ENCODE measurements around the gene MAPK8. TPM values are rescaled to one million over a fixed set of nuclear protein-coding genes. Genes with fewer than 3 reads are reported as not detected.

MAPK8 gene
- polyA plus RNA-seq, 1 experiment = 75.6 TPM

DNA sequence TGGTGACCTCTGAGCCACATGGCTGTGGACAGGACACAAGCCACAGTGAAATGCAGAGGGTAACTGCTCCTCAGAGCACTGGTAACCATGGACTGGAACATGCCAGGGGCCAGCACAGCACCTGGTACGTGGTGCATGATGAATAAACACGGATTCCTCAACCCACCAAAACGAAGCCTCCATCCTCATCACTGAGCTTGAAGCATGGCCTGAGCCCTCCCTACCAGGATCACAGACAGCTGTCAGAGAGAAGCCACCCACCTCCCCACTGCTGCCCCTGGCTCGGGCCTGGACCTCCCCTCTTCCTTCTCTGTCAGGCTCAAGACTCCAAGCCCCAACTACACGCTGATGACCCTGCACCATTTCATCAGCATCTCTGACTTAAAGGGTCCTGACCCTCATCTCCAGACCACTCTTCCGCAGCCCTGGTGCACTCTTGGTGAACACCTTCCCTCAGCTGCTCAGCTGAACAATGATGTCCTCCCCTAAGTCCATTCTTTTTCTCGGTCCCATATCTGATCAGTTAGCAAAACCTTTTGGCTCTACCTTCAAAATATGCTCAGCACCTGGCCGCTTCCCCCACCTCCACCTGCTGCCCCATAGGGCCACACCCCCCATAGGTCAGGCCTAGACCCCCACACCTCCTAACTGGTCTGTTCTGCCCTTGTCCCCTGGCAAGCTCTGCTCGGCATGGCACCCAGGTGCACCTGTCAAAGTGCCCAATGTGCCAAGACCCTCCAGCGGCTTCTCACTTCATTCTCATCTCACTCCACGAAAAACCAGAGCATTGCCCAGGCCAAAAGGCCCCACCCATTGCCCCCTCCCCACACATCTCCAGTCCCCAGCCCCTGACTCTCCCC, 141.1 kb downstream of the MAPK8 start:
- POLR2A ChIA-PET = no interaction called here
- TF ChIP-seq, protein P1, sequence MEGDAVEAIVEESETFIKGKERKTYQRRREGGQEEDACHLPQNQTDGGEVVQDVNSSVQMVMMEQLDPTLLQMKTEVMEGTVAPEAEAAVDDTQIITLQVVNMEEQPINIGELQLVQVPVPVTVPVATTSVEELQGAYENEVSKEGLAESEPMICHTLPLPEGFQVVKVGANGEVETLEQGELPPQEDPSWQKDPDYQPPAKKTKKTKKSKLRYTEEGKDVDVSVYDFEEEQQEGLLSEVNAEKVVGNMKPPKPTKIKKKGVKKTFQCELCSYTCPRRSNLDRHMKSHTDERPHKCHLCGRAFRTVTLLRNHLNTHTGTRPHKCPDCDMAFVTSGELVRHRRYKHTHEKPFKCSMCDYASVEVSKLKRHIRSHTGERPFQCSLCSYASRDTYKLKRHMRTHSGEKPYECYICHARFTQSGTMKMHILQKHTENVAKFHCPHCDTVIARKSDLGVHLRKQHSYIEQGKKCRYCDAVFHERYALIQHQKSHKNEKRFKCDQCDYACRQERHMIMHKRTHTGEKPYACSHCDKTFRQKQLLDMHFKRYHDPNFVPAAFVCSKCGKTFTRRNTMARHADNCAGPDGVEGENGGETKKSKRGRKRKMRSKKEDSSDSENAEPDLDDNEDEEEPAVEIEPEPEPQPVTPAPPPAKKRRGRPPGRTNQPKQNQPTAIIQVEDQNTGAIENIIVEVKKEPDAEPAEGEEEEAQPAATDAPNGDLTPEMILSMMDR (IDR thresholded peaks at IDR 0.05; ENCODE audit: low read depth, low read length) = no peak
- H3K27ac ChIP-seq (ENCODE audit: low read depth, low read length) = no peak overlapping the region
- H3K4me3 ChIP-seq (ENCODE audit: low read depth, low read length) = no peak overlapping the region
- CTCF ChIA-PET = no interaction called here
- no peaks in the 10 kb centered on the region for H3K27me3 ChIP-seq (ENCODE audit: control insufficient read depth, insufficient read depth, low read length)
- no peak for DNase-seq (ENCODE audit: low read depth, low spot score)
- no peaks in the 10 kb centered on the region; the same call in 1 of the 2 replicates for H3K9me3 ChIP-seq (ENCODE audit: control insufficient read depth, insufficient read depth, low read length)

GRCh38 chr10:48448796-48449195, 142.3 kb downstream of the MAPK8 start:
- Histone ChIP-seq H3K27me3 (ENCODE audit: control insufficient read depth, insufficient read depth, low read length) (no peaks in the 10 kb centered on the region), H3K27ac (ENCODE audit: low read depth, low read length) (no peak overlapping the region), H3K9me3 (ENCODE audit: control insufficient read depth, insufficient read depth, low read length) (no peaks in the 10 kb centered on the region; the same call in 1 of the 2 replicates), H3K4me3 (ENCODE audit: low read depth, low read length) (no peak overlapping the region)
- no peak for DNase-seq (ENCODE audit: low read depth, low spot score)
- TF ChIP-seq, protein P1 (IDR thresholded peaks at IDR 0.05; ENCODE audit: low read depth, low read length) = no peak
- ChIA-PET CTCF (no interaction called here), POLR2A (no interaction called here)

GRCh38 chr10:48449501-48450232, 143.2 kb downstream of the MAPK8 start:
- DNase-seq (ENCODE audit: low read depth, low spot score) = no peak
- no peaks in the 10 kb centered on the region for H3K27me3 ChIP-seq (ENCODE audit: control insufficient read depth, insufficient read depth, low read length)
- POLR2A ChIA-PET = interaction anchor here (0.5 kb wide), 1 partner anchor 40 kb away, joined by 3 read pairs; no protein-coding TSS in a partner anchor
- no peaks in the 10 kb centered on the region; the same call in 1 of the 2 replicates for H3K9me3 ChIP-seq (ENCODE audit: control insufficient read depth, insufficient read depth, low read length)
- TF ChIP-seq, protein P1 (IDR thresholded peaks at IDR 0.05; ENCODE audit: low read depth, low read length) = no peak
- H3K4me3 ChIP-seq (ENCODE audit: low read depth, low read length) = no peak overlapping the region
- no peak overlapping the region for H3K27ac ChIP-seq (ENCODE audit: low read depth, low read length)
- CTCF ChIA-PET = no interaction called here

DNA sequence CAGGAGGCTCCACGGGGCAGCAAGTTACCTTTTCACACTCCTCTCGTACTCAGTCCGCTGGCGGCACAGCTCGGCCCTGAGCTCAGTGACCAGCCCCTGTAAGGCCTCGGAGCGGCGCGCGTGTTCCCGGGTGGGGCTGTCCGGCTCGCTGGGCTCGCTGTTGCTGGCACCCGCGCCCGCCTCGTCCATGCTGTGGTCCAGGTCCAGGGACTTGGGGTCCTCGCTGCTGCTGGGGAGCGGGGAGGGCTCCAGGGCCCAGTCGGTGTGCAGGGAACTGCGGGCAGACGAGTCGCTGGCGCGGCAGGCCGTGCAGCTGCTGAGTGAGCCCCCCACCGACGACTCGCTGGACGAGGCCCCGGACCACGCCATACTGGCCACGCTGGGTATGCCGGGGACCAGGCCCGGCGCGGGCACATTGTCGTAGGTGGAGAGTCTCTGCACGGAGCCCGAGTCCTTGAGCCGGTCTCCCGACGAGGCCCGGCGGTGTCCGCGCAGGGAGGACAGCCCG, 143.8 kb downstream of the MAPK8 start:
- no peaks in the 10 kb centered on the region for H3K9me3 ChIP-seq (ENCODE audit: control insufficient read depth, insufficient read depth, low read length)

More for the DNA sequence above, 143.8 kb downstream of the MAPK8 start:
- no peak for DNase-seq (ENCODE audit: low read depth, low spot score)
- CTCF ChIA-PET = no interaction called here
- Histone ChIP-seq H3K27me3 (ENCODE audit: control insufficient read depth, insufficient read depth, low read length) (no peaks in the 10 kb centered on the region), H3K4me3 (ENCODE audit: low read depth, low read length) (no peak overlapping the region), H3K27ac (ENCODE audit: low read depth, low read length) (no peak overlapping the region)
- TF ChIP-seq, protein P1 (IDR thresholded peaks at IDR 0.05; ENCODE audit: low read depth, low read length) = no peak
- POLR2A ChIA-PET = no interaction called here

Measured in AG04450 (cell line).